Right lobe of liver (tissue), 4 donors: ENCODE results near the gene PLCE1.

Experiments used
- POLR2A ChIP-seq: fragments of 450-650 bp; IDR thresholded peaks from one replicate; pipeline ENCODE4 v1.6.1; 2017; ENCODE audit warnings: antibody characterized with exemption, mild to moderate bottlenecking
- TF ChIP-seq, protein P1 (sequence below), 4 donors: fragments of 200-600 bp in 3 of 4; fragments of 450-650 bp in 1 of 4; IDR thresholded peaks; one replicate each; pipeline versions ENCODE4 v1.5.1 to v1.8.0; 2016 to 2022; ENCODE audit warnings: antibody characterized with exemption in 4 of 4, mild to moderate bottlenecking in 2 of 4
- donor health status: DM: no; HTN: no; CAD: no.
- donor health status: DM: no; HTN: no; CAD: no.
- donor health status: DM: no; HTN: yes; CAD: no.

DNA sequence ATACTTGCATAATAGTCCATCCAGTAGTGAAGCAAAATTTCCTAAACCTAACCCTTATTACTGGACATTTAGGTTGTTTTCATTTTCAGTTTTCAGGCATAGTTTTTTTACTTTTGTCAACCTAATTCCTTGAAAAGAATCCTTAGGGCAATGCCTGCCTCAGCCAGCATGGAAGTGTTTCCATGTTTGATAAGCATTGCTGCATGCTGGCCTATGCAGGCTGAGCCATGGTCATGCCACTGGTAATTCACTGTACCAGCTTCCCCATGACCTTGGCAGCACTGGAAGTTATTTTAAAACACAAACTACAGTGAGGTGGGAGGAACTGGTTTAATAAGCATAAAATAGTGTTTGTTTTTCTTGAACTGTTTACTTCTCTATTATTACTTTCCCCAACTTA, 27.8 kb upstream of the PLCE1 start:
- TF ChIP-seq, protein P1, sequence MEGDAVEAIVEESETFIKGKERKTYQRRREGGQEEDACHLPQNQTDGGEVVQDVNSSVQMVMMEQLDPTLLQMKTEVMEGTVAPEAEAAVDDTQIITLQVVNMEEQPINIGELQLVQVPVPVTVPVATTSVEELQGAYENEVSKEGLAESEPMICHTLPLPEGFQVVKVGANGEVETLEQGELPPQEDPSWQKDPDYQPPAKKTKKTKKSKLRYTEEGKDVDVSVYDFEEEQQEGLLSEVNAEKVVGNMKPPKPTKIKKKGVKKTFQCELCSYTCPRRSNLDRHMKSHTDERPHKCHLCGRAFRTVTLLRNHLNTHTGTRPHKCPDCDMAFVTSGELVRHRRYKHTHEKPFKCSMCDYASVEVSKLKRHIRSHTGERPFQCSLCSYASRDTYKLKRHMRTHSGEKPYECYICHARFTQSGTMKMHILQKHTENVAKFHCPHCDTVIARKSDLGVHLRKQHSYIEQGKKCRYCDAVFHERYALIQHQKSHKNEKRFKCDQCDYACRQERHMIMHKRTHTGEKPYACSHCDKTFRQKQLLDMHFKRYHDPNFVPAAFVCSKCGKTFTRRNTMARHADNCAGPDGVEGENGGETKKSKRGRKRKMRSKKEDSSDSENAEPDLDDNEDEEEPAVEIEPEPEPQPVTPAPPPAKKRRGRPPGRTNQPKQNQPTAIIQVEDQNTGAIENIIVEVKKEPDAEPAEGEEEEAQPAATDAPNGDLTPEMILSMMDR (IDR thresholded peaks at IDR 0.05): no peak
- TF ChIP-seq POLR2A: no peak
